Upper lobe of left lung (tissue), 6 donors: ENCODE results near the gene NAT16. TPM values are rescaled to one million over a fixed set of nuclear protein-coding genes. Genes with fewer than 3 reads are reported as not detected.
A peak's percentile ranks its signal among the peaks of the same experiment; 100 is the strongest.

Experiments
- ATAC-seq, 2 donors: fragments of 200-7000 bp; cut with Tn5 transposase; one replicate each; pipeline ENCODE4 v1.9.1; 2022; ENCODE audit warnings: mild to moderate bottlenecking in 2 of 2, moderate library complexity in 2 of 2; ENCODE audit not compliant: low FRiP score in 2 of 2
- DNase-seq, 2 donors: peaks; one replicate each; pipeline ENCODE4 v3.0.0-alpha.2; 2019 to 2020
- H3K27ac ChIP-seq, 4 donors: fragments of 200-600 bp; sonication (generic); one replicate each; pipeline ENCODE4 v1.5.1; 2016 to 2019
- H3K27me3 ChIP-seq, 4 donors: fragments of 200-600 bp; sonication (generic); one replicate each; pipeline ENCODE4 v1.5.1; 2017 to 2019
- H3K36me3 ChIP-seq, 4 donors: fragments of 200-600 bp; sonication (generic); one replicate each; pipeline ENCODE4 v1.5.1; 2016 to 2019
- H3K4me1 ChIP-seq, 4 donors: fragments of 200-600 bp; sonication (generic); one replicate each; pipeline ENCODE4 v1.5.1; 2018 to 2019
- H3K4me3 ChIP-seq, 4 donors: fragments of 200-600 bp; sonication (generic); one replicate each; pipeline ENCODE4 v1.5.1; 2017 to 2019; ENCODE audit warnings: mild to moderate bottlenecking in 2 of 4, moderate library complexity in 1 of 4
- H3K9me3 ChIP-seq, 4 donors: fragments of 200-600 bp; sonication (generic); one replicate each; pipeline ENCODE4 v1.5.1; 2018 to 2019
- EP300 ChIP-seq, 4 donors: sonication (generic); formaldehyde crosslinking; IDR thresholded peaks; one replicate each; pipeline ENCODE4 v1.5.1; 2017; ENCODE audit warnings: antibody characterized with exemption in 4 of 4, control low read depth in 2 of 4
- POLR2A ChIP-seq, 4 donors: fragments of 450-650 bp; IDR thresholded peaks; one replicate each; pipeline ENCODE4 v1.5.1; 2016 to 2017; ENCODE audit warnings: antibody characterized with exemption in 4 of 4, mild to moderate bottlenecking in 2 of 4
- POLR2AphosphoS5 ChIP-seq, 2 donors: sonication (generic); formaldehyde crosslinking; IDR thresholded peaks; one replicate each; pipeline ENCODE4 v1.5.1; 2017; ENCODE audit warnings: antibody characterized with exemption in 2 of 2
- WGBS, 2 donors: methylation state at CpG; one replicate each; pipeline ENCODE4 v1.1.5; 2017 to 2018; 5-methylcytosine and 5-hydroxymethylcytosine counted together
- total RNA-seq, 6 donors: library from RNA; depleted of rRNA in 4 of 6; stranded (reverse); fragments of >200 nt in 4 of 6; gene quantifications; one replicate each; pipeline versions ENCODE4 v1.1.0 to v1.2.1, GENCODE V29; 2016 to 2021
- TF ChIP-seq, protein P1 (sequence below), 6 experiments: fragments of 450-650 bp in 4 of 6; fragments of 200-600 bp in 2 of 6; sonication (generic) in 2 of 6; IDR thresholded peaks; one replicate each; pipeline ENCODE4 v1.5.1; 2016 to 2019; ENCODE audit warnings: antibody characterized with exemption in 6 of 6
- donor health status: DM: no; HTN: no; CAD: no; lungs with moderate emphysema.
- donor health status: DM: no; HTN: yes; CAD: no; lungs with severe emphysema.

Gene NAT16
- total RNA-seq, 6 donors from 2014 or later = not detected

DNA sequence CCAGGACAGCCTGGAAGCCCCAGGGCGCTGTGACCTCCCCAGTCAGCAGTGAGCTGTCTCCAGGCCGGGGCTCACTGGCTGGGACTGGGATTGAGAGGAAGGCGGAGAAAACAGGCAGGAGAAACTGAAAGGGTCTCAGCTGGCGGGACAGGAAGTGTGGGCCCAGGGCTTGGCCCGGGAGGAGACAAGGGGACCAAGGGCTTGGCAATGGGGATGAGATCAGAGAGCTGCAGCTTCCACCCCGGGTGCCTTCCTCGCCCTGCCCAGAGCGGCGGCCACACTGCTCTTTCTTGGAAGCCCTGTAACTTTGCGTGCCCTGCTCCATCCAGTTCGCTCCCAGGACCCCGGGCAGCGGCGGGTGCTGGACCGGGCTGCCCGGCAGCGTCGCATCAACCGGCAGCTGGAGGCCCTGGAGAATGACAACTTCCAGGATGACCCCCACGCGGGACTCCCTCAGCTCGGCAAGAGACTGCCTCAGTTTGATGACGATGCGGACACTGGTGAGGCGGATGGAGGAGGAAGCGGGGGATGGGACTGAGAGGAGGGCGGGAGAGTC, 42.3 kb upstream of the NAT16 start:
- TF ChIP-seq POLR2A (IDR thresholded peaks at IDR 0.05) = no peak
- TF ChIP-seq POLR2AphosphoS5 (IDR thresholded peaks at IDR 0.05) = no peak
- TF ChIP-seq EP300 (IDR thresholded peaks at IDR 0.05) = no peak
- TF ChIP-seq, protein P1, sequence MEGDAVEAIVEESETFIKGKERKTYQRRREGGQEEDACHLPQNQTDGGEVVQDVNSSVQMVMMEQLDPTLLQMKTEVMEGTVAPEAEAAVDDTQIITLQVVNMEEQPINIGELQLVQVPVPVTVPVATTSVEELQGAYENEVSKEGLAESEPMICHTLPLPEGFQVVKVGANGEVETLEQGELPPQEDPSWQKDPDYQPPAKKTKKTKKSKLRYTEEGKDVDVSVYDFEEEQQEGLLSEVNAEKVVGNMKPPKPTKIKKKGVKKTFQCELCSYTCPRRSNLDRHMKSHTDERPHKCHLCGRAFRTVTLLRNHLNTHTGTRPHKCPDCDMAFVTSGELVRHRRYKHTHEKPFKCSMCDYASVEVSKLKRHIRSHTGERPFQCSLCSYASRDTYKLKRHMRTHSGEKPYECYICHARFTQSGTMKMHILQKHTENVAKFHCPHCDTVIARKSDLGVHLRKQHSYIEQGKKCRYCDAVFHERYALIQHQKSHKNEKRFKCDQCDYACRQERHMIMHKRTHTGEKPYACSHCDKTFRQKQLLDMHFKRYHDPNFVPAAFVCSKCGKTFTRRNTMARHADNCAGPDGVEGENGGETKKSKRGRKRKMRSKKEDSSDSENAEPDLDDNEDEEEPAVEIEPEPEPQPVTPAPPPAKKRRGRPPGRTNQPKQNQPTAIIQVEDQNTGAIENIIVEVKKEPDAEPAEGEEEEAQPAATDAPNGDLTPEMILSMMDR (IDR thresholded peaks at IDR 0.05) = no peak
- Histone ChIP-seq H3K4me3 (no peak overlapping the region), H3K9me3 (no peaks in the 10 kb centered on the region), H3K27ac (no peak overlapping the region), H3K36me3 (peaks cover 12 to 51% (median 45%) of the 10 kb centered on the region in 4 donors), H3K4me1 (peaks cover 18 to 27% (median 19%) of the 10 kb centered on the region in 4 donors), H3K27me3 (no peaks in the 10 kb centered on the region)
- ATAC-seq (no peak), DNase-seq (peak in 1 of 2 donors; percentile 79)
- 94 to 95% methylated on average over 14 to 25 of the region's 27 CpGs for WGBS, 2 donors

DNA sequence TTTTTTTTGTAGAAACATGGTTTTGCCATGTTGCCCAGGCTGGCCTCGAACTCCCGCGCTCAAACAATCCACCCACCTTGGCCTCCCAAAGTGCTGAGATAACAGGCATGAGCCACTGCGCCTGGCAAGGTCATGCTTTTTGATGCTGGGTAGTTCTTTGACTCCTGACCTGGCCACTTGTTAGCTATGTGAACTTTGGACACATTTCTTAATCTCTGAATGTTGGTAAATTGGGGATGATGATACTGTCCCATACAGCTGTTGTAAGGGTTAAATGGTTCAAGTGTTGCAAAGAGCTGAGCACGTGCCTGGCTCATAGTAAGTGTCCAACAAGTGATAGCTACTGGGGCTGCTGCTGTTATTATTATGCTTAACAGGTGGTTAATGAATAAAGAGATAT, 40.2 kb upstream of the NAT16 start:
- DNase-seq (no peak), ATAC-seq (no peak)
- TF ChIP-seq EP300 (IDR thresholded peaks at IDR 0.05) (no peak), POLR2AphosphoS5 (IDR thresholded peaks at IDR 0.05) (no peak), POLR2A (IDR thresholded peaks at IDR 0.05) (no peak)
- TF ChIP-seq, protein P1 (IDR thresholded peaks at IDR 0.05) = no peak
- Histone ChIP-seq H3K4me3 (no peak overlapping the region), H3K9me3 (no peaks in the 10 kb centered on the region), H3K4me1 (peaks cover 28 to 42% (median 31%) of the 10 kb centered on the region in 4 donors), H3K36me3 (peaks cover 10 to 34% (median 27%) of the 10 kb centered on the region in 4 donors), H3K27ac (no peak overlapping the region), H3K27me3 (no peaks in the 10 kb centered on the region)
- 85 to 91% methylated on average over 5 of the region's 5 CpGs for WGBS, 2 donors

DNA sequence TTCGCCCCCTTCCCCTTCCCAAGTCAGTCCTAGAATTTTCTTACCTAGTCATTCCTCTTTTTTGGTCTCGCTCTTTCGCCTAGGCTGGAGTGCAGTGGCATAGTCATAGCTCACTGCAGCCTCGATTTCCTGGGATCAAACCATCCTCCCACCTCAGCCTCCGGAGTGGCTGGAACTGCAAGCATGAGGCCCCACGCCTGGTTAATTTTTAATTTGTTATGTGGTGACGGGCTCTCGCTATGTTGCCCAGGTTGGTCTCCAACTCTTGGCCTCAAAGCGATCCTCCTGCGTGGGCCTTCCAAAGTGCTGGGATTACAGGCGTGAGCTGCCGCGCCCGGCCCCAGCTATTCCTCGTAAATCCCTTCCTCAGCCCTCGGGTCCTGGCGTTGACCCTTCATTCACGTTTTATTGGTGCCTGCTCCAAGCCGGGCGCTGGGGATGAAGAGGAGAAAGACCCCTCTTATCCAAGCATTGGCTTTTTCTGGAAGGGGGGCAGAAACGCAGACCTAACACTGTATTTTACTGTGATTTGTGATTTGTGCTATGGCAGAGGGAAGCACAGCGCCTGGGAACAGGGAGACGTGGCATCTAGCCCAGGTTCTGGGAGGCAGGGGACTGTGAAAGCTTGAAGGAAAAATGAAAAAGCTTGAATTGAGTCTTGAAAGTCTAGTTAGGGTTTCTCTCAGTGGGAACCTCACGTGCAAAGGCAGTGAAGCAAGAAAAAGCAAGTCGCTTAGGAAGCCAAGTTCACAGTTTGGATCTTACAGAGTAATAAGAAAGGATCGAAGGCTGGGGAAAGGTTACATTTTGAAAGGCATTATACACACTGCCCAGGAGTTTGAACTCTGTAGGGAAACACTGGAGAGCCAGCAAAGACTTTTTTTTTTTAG, 38.4 kb upstream of the NAT16 start:
- Histone ChIP-seq H3K4me3 (peak overlapping the region; percentile 81 to 87 (median 84)), H3K36me3 (peaks cover 2 to 33% (median 23%) of the 10 kb centered on the region in 4 donors), H3K9me3 (no peaks in the 10 kb centered on the region), H3K27ac (peak overlapping the region; percentile 84 to 95 (median 91)), H3K4me1 (peaks cover 28 to 42% (median 31%) of the 10 kb centered on the region in 4 donors), H3K27me3 (no peaks in the 10 kb centered on the region)
- 8 to 13% methylated on average over 25 to 26 of the region's 26 CpGs for WGBS, 2 donors
- TF ChIP-seq POLR2A (IDR thresholded peaks at IDR 0.05) (no peak), EP300 (IDR thresholded peaks at IDR 0.05) (no peak), POLR2AphosphoS5 (IDR thresholded peaks at IDR 0.05) (no peak)
- TF ChIP-seq, protein P1 (IDR thresholded peaks at IDR 0.05) = no peak
- ATAC-seq (peak in 1 of 2 donors; percentile 0), DNase-seq (no peak)

DNA sequence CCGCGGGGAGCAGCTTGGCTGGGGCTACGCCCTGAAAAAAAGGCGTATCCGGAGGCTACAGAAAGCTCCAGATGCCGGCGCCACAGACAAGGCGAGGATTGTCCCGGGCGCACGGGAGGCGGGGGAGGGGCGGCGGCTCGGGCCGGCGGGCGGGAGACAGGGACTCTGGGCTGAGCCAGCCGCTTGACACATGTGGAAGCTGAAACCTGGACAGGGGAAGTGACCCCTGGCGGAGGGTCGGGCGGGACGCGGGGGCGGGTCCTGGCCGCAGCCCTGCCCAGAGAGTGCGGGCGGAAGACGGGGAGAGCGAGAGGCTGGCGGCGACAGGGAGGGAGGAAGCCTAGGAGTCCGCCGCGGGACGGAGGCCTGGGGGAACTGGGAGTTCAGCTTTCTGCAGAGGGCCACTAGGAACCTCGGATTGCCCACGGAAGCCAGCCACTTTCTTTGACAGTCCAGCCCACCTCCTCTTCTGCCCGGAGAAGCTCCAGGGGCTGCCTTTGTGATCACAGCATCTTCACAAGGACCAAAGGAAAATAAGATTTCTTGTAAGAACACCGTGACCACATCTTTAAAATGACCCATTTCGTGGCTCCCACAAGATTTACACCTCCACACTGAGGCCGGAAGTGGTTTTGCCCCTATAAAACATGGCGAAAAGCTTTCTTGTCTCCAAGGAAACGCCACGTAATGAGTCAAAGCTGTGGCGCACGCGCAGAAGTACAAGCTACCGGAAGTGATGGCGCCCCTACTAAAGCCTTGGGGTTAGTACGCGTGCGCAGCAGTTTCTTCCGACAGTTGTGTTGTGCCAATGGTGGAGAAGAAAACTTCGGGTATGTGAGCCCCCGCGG, 37.5 kb upstream of the NAT16 start, which contains the start of the genes PLOD3 and ZNHIT1:
PLOD3 (minus strand) TSS at position 194 of the 848 bp plus-strand sequence. CDS start 307 bp downstream, outside the sequence.
ZNHIT1 (plus strand) TSS at position 778 of the 848 bp plus-strand sequence; CDS start at position 809, 31 bp downstream.
- WGBS, 2 donors = 0 to 1% methylated on average over 22 to 37 of the region's 57 CpGs
- no peaks in the 10 kb centered on the region for H3K9me3 ChIP-seq
- peaks cover 28 to 42% (median 31%) of the 10 kb centered on the region in 4 donors for H3K4me1 ChIP-seq
- H3K4me3 ChIP-seq = peak within 1 kb of the TSS; percentile 81 to 87 (median 84)
- ATAC-seq = peak; percentile 94
- DNase-seq = peak; percentile 96 to 97
- TF ChIP-seq POLR2AphosphoS5 (IDR thresholded peaks at IDR 0.05) = peak; percentile 45
- TF ChIP-seq EP300 (IDR thresholded peaks at IDR 0.05) = no peak
- TF ChIP-seq, protein P1 (IDR thresholded peaks at IDR 0.05) = peak in 4 of 6 experiments; percentile 9 to 30 (median 16)
- TF ChIP-seq POLR2A (IDR thresholded peaks at IDR 0.05) = peak in 2 of 4 donors; percentile 15 to 66
- peaks cover 0 to 30% (median 21%) of the 10 kb centered on the region in 4 donors for H3K36me3 ChIP-seq
- no peaks in the 10 kb centered on the region for H3K27me3 ChIP-seq
- H3K27ac ChIP-seq = peak within 1 kb of the TSS; percentile 84 to 95 (median 91)
